Fibroblast of skin of left biceps (primary cell): Measurements from ENCODE around the gene TTC16.
A peak's percentile ranks its signal among the peaks of the same experiment; 100 is the strongest.
"Not testable (repeated sequence)": the region's sequence is repeated elsewhere in the genome, so short reads cannot be mapped to it uniquely, and the experiment has no call there.

Experiments
- DNase-seq, 2 experiments: peaks; one replicate each; pipeline ENCODE4 v3.0.0-alpha.2; 2013; ENCODE audit warnings: low read depth in 2 of 2

Gene TTC16

DNA sequence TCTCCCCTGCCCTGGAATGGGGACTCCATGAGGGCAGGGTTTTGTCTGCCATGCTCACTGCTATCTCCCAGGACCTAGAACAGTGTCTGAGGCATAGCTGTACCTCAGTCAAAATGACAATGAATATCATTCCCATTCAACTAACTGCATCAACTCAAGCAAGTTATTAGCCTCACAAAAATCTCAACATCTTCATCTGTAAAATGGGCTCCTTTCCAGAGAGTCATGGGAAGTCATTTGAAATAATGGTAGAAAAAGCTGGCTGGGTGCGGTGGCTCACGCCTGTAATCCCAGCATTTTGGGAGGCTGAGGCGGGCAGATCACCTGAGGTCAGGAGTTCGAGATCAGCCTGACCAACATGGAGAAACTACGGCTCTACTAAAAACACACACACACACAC is 53.2 kb downstream of the TTC16 start:
- no peak for DNase-seq

DNA sequence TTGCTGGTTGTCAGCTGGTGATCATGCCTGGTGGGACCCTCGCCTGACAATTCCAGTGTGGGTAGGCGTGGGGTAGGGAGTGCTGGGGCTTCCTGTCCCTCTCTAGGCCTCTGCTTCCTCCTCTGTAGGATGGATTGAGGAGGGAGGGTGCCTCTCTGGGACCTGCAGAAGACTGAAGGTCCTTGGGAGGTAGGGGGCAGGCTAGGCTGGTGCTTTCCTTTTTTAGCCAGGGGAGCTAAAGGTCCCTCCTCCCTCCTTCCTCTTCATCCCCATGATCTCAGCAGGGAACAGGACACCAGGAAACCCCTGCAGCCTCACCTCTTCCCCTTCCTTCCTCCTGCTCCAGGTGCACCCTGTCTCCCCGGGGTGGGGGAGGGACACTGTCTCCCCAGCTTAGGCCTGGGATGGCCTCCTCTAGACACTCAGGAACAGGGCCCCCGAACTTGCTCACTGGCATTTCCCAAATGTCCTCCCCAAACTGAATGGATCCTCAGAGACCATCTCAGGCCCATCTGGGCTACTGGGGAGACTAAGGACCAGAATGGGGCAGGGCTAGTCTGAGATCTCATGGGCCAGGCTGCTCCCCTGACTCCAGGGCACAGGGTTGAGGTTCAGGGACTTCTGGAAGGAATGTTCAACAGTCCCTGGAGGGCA is 54.2 kb downstream of the TTC16 start:
- DNase-seq = no peak

DNA sequence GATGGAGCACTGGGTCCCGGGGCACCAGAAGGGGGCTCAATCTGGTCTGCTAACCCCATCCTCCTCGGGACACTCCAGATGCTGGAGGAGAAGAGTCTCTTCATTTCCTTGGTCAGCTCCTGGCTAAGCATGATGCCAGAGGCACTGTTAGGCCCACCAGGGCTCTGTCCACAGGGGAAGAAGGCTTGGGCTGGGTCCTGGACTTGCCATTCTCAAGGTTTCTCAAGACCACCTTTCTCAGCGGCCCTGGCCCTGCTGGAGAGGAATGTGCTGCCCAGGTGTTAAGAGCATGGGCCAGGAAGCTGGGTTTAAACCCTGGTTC is 54.7 kb downstream of the TTC16 start:
- no peak for DNase-seq

DNA sequence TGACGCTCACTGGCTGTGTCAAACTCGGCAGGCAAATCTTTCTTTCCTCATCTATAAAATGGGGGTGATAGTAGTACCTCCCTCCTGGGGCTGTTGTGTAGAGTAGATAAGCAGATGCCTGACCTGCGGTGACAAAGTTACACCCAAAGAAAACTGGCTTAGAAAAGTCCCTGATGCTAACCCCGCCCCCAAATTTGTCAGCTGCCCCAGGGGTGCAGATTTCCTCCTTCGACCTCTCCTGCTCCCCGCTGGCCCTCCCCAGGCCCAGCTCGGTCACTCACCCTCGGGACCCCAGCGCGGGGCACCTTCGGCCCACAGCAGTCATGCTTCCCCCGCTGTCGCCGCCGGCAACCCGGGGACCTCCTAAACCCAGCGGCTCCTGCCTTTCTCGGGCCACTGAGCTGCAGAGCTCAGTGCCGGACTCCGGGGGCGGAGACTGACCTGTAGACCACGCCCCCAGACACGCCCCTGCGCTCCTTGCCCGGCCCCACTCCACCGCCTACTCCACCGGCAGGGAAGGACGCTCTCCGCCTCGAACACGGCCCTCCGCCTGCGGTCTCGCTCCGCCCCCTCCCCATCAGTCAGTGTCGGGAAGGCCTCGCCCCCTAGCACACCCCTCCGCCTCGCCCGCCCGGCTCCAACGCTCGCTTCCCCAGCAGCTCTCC is 55.2 kb downstream of the TTC16 start:
- peak; percentile 90 for DNase-seq

DNA sequence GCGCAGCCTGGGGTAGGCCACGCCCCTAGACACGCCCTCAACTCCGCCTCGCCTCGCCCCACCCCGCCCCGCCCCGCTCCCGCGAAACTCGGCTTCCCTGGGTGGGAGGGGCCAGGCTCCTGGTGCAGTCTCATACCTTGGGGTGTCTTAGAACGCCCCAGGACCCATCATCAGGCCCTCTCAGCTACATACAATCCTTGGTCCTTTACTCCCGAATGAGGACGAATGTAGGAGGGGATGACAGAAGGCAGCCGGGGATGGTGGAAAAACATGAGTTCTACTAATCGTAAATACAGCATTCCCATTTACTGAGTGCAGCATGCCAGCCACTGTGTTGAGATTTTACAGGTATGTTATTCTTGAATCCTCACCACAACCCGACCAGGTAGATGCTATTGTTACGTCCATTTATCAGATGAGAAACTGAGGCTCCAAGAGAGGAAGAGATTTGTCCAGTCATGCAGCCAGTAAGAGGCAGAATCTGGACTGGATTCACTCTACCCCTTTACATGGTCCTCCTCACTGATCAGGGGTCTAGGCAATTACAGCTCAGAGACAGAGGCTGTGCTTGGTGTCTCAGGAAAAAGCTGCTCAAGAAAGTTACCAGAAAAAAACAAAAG is 55.8 kb downstream of the TTC16 start:
- DNase-seq = no peak

DNA sequence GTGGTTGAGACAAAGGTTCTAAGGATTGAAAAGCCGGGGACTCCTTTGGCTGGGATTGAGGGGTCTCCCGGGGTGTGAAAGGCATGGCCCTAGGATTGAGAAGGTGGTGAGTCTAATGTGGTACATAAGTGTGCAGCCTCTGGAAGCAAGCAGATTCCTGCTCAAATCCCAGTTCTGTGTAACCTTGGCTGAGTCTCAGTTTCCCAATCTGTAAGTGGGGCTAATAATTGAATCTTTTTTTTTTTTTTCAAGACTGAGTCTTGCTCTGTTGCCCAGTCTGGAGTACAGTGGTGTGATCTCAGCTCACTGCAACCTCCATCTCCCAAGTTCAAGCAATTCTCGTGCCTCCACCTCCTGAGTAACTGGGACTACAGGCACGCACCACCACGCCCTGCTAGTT is 56.7 kb downstream of the TTC16 start:
- DNase-seq = no peak

DNA sequence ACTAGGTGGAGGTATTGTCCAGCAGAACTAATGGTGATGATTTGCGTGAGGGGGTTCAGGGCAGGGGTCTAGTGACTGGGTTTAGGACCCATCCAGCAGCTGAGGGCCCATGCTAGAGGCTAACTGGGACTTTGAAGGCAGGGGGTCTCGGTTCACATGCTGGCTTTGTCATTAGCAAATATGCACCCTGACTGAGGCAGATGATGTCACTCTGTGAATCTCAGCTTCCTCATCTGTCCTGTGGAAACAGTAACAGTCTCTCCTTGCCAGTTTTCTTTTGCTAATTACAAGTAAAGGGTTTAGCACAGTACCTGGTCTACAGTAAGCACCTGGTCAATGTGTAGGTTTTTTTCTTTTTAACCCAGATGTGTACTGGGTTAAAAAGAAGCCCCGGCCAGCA is 57.4 kb downstream of the TTC16 start:
- DNase-seq = no peak

DNA sequence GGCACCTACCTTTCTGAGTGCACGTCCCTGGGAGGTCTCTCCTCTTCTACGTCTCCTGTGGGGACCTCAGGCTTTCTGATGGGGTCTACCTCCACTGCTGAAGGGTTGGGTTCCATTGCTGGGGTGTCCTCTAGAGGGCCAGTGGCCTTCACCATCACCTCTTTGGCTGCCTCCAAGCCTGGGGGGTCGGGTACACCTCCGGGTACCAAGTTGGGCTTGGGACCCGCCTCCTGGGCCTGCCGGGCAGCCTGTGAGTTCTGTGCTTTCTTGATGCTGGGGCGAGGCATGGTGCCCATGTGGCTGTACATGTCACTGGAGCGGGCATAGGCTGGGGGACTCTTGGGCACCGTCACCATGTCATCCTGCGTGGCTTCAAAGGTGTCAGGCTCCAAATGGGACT is 58.1 kb downstream of the TTC16 start:
- DNase-seq = no peak

DNA sequence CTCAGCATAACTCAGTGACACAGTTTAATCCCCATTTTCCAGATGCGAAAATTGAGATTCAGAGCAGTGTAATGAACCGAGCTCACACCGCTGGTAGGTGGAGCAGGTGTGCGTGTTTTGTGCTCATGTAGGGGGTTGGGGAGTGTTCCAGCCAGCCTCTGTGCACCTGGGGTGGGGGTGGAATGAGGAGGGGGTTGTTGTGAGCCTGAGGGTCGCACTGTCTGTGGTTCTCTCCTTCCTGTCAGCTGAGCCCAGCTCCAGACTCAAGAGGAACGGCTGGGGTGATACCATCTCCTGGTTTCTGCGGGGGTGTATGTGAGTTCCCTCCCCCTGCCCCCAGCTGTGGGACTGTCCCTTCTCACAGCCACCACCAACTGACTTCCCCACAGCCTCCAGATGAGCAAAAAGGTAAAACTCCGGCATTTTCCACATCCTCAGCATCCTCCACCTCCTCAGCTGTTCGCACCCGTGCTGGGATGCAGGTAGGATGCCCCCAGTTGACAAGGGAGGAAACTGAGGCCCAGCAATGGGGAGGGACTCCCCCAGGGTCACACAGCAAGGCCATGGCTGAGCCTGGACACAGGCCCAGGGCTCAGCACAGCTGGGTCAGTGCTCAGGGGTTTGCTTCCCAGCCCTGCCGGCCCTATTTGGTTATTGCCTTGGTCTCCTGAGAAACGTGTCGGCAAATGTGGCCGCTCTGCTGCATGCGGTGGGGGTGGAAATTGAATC is 60.5 kb downstream of the TTC16 start:
- DNase-seq = no peak

DNA sequence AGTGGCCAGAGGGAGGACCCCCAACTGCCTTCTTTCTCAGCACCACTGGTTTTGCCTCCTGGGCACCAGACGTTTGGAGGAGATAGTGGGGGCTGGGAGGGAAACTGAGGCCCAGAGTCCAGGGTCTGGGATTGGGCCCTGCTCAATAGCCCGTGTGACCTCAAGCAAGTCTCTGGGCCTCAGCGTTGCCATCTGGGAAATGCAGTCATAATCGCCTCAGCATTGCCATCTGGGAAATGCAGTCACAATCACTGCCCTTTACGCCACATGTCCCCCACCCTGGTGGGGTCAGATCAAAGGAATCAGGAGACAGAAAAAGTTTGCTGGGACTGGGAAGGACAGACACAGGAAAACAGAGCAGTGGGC is 61.0 kb downstream of the TTC16 start:
- no peak for DNase-seq

DNA sequence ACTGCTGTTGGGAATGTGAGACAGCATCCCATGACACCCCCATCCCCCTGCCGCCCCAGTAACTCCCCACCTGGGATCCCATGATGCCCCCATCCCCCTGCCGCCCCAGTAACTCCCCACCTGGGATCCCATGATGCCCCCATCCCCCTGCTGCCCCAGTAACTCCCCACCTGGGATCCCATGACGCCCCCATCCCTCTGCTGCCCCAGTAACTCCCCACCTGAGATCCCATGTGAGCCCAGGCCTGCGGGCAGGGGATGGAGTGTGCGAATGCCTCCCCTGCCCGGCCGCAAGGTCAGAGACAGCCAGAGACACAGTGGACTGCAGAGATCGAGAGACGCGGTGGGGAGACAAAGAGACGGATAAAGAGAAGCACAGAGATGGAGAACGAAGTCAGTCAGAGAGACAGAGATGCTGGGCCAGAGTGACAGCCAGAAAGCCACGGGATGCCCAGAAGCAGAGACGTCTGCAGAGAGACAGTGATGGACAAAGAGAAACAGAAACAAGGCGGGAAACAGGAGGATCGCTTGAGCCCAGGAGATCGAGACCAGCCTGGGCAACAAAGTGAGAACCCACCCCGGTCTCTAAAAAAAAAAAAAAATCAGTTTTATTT is 61.6 kb downstream of the TTC16 start:
- no peak for DNase-seq

DNA sequence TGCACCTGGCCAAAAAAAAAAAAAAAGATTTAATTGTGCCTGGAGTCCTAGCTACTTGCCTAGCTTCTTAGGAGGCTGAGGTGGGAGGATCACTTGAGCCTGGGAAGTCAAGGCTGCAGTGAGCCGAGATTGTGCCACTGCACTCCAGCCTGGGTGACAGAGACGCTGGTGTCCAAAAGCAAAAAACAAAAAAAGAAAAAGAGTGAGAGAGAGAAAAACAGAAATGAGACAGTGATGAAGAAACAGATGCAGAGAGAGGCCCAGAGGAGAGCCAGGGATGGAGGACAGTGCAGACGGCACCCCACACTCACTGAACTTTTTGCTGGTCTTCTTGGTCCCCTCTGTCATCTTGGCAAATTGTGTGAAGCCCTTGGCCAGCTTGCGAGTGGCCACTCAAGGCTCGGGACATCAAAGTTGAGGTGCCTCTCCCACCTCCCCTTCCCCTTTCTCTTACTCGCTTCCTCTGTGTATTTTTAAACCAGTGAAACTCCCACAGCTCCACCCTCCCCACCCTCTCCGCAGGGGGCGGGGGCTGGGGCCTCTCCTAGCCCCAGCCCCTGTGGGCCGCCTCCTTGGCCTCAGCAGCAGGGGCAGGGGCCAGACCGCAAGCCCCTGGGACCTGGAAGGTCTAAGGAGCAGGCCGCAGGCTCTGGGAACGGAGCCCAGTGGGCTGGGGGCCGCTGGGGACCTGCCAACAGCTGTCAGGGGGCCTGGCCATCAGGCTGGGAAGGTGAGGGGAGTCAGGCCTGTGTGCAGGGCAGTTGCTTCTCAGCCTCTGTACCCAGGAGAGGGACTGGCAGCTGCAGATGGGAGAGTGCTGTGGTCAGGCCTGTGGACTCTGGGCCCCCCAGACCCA is 62.6 kb downstream of the TTC16 start, which contains the start of gene SH2D3C:
Gene SH2D3C (minus strand): TSS at position 387 of the 856 bp plus-strand sequence. CDS start 39 bp downstream, at position 348.
- no peak for DNase-seq

DNA sequence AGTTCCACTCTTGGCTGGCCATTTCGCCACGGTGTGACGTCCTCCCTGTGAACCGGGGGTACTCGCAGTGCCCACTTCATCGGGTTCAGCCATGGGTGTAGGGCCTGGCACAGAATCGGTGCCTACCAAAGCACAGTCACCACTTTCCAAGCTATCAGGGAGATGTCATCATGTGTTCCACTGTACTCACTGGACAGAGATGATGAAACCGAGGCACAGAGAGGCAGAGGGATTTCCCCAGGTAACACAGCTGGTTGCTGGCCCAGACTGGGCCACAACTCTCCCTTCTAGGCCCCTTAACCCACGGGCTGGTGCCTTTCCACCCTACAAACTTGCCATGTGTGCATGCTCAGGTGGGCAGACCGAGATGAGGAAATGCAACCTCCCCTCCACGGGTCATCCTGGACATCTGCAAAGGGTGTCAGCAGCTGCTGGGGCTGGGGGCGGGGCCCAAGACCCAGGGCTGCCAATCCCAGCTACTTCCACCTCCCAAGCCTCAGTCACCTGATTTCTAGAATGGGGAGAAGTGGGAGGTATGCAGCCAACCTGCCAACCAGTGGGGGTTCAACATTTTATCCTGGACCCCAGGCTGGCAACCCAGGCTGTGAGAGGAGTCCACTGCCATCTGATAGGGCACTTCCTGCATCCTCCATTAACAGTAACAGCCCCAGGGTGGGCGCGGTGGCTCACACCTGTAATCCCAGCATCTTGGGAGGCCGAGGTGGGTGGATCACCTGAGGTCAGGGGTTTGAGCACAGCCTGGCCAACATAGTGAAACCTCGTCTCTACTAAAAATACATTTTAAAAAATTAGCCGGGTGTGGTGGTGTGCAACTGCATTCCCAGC is 63.5 kb downstream of the TTC16 start:
- no peak for DNase-seq

DNA sequence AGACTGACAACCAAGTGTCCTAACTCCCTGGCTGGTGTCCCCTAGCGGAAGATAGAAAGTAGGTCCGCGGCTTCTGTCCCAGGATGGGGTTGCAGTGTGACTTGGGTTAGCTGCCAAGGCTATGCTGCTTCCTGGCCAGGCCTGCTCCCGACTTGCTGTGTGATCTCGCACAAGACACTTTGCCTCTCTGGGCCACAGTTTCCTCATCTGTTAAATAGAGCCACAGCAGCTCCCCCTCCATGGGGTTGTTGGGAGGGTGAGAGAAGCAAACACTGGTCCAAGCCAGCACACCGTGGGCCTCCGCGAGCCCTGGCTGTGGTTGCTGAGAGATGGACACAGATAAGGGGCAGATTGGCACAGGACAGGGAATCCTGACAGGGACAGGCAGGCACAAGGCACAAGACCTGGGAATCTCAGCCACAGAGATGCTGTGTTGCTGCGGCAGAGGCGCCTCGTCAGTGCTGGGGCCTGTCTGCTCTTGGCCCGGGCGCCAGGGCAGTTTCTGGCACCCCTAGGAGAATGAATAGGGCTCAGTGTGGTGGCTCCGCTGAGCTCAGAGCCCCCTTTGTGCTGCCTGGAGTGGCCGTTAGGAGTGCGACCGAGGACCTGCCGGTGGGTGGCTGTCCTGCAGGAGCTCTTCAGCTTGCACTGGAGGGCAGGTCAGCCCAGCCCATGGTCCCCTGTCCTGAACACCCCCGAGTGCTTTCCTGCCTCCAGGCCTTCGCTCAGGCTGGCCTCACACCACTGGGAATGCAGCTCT is 64.4 kb downstream of the TTC16 start:
- no peak for DNase-seq

DNA sequence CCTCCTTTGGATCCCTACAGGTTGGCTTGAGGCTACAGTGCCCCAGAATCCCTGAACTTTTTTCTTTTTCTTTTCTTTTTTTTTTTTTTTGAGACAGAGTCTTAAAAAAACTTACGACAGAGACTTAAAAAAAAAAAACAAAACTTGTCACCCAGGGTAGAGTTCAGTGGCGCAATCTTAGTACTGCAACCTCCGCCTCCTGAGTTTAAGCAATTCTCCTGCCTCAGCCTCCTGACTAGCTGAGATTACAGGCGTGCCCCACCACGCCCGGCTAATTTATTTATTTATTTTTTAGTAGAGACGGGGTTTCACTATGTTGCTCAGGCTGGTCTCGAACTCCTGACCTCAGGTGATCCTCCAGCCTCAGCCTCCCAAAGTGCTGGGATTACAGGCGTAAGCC is 65.0 kb downstream of the TTC16 start:
- DNase-seq = not testable (repeated sequence)
